NT2/D1 (cell line): ENCODE measurements around the gene ECT2L.

Experiments used
- SUZ12 ChIP-seq: IDR thresholded peaks from 2 replicates; pipeline ENCODE4 v1.6.1; 2011; ENCODE audit not compliant: insufficient read length, insufficient read depth; ENCODE audit errors: extremely low read depth
- YY1 ChIP-seq: IDR thresholded peaks from 2 replicates; pipeline ENCODE4 v1.6.1; 2011; ENCODE audit not compliant: insufficient read length, insufficient read depth

GRCh38 chr6:138817799-138818198, 21.9 kb downstream of the ECT2L start:
- TF ChIP-seq SUZ12, result no peak
- no peak for TF ChIP-seq YY1
